HepG2 (cell line): Measurements from ENCODE around the gene PHF8. TPM values are rescaled to one million over a fixed set of nuclear protein-coding genes. Genes with fewer than 3 reads are reported as not detected.

ENCODE experiments used
- ATAC-seq: fragments of 200-7000 bp; cut with Tn5 transposase; 3 replicates; pipeline ENCODE4 v1.9.1; 2020; ENCODE audit warnings: mild to moderate bottlenecking, moderate library complexity
- BruUV-seq: library from RNA; stranded (reverse); fragments of 400-500 nt; replicated peaks from 2 replicates; lab custom pipeline; 2021; lab: Mats Ljungman, UMichigan
- CTCF ChIA-PET: fragments of 300-600 bp; formaldehyde crosslinking; extraction: SDS; loops from one replicate; lab custom pipeline; 2021; ENCODE audit warnings: low total read pairs, inconsistent platforms, low intra/inter-chr PET ratio; lab: Yijun Ruan, JAX
- POLR2A ChIA-PET: fragments of 350-600 bp; sonication (Branson Sonifier 250); formaldehyde crosslinking; loops from one replicate; lab custom pipeline; 2020; ENCODE audit warnings: antibody characterized with exemption, inconsistent platforms; lab: Yijun Ruan, JAX
- DNase-seq: peaks from one replicate; pipeline ENCODE4 v3.0.0-alpha.2; 2015; ENCODE audit warnings: low spot score
- FAIRE-seq: peaks from 3 replicates; lab custom pipeline; 2011; peaks lifted over from hg19 to GRCh38; lab: Jason Lieb, UNC
- H2AFZ ChIP-seq: one replicate; pipeline ENCODE4 v1.6.1; 2011; ENCODE audit warnings: low read length, inconsistent platforms
- H3K27ac ChIP-seq: fragments of 300-600 bp; 3 replicates; pipeline ENCODE4 v1.8.0; 2011; ENCODE audit warnings: mixed run types, mild to moderate bottlenecking, mixed read lengths, low read length, inconsistent platforms; ENCODE audit not compliant: insufficient read depth; ENCODE audit errors: extremely low read length
- H3K27me3 ChIP-seq, 2 experiments: fragments of 200-600 bp in 1 of 2; 2 replicates in 1 of 2; 3 replicates in 1 of 2; pipeline versions ENCODE4 v1.6.0 to v1.8.0; 2011; ENCODE audit warnings: low read length in 2 of 2, mild to moderate bottlenecking in 2 of 2, moderate library complexity in 2 of 2, inconsistent platforms in 1 of 2; ENCODE audit not compliant: insufficient read depth in 2 of 2, control insufficient read depth in 1 of 2
- H3K36me3 ChIP-seq, 2 experiments: fragments of 200-600 bp in 1 of 2; replicated peaks in 1 of 2; 2 replicates in 1 of 2; 3 replicates in 1 of 2; pipeline versions ENCODE4 v1.5.1 to v1.8.0; 2011; ENCODE audit warnings: low read length in 2 of 2, inconsistent platforms in 1 of 2; ENCODE audit not compliant: insufficient read depth in 2 of 2, control insufficient read depth in 1 of 2
- H3K4me1 ChIP-seq: 2 replicates; pipeline ENCODE4 v1.5.1; 2012; ENCODE audit warnings: low read length, inconsistent platforms; ENCODE audit not compliant: insufficient read depth
- H3K4me2 ChIP-seq: 2 replicates; pipeline ENCODE4 v1.6.0; 2011; ENCODE audit warnings: low read depth, low read length, inconsistent platforms
- H3K4me3 ChIP-seq, 3 experiments: fragments of 200-600 bp in 1 of 3; sonication (generic), shearing (Covaris generic) in 1 of 3; replicated peaks in 1 of 3; 2 replicates each; pipeline ENCODE4 v1.5.1; 2011 to 2016; ENCODE audit warnings: low read length in 3 of 3, inconsistent platforms in 2 of 3, low read depth in 2 of 3, mild to moderate bottlenecking in 2 of 3, control low read depth in 1 of 3, mixed read lengths in 1 of 3; ENCODE audit not compliant: insufficient read depth in 1 of 3
- H3K79me2 ChIP-seq: one replicate; pipeline ENCODE4 v1.6.1; 2011; ENCODE audit warnings: low read length, inconsistent platforms; ENCODE audit not compliant: insufficient read depth
- H3K9ac ChIP-seq: 2 replicates; pipeline ENCODE4 v1.6.0; 2011; ENCODE audit warnings: mild to moderate bottlenecking, low read depth, low read length, inconsistent platforms; ENCODE audit not compliant: insufficient read depth
- H3K9me3 ChIP-seq: 2 replicates; pipeline ENCODE4 v1.5.1; 2012; ENCODE audit warnings: mild to moderate bottlenecking, low read length
- H4K20me1 ChIP-seq: 2 replicates; pipeline ENCODE4 v1.6.0; 2011; ENCODE audit warnings: inconsistent platforms, mild to moderate bottlenecking, low read length, moderate library complexity; ENCODE audit not compliant: insufficient read depth
- HMGXB3 ChIP-seq: sonication (generic); formaldehyde crosslinking; IDR thresholded peaks from 2 replicates; pipeline ENCODE4 v1.4.0; 2020; ENCODE audit warnings: missing genetic modification reagents, borderline replicate concordance
- KLF11 ChIP-seq: IDR thresholded peaks from 2 replicates; pipeline ENCODE4 v1.6.1; 2016; ENCODE audit warnings: missing compliant biosample characterization
- MAFF ChIP-seq: IDR thresholded peaks from 2 replicates; pipeline ENCODE4 v1.6.1; 2011; ENCODE audit warnings: low read depth, low read length, improper control_type of control experiment
- ONECUT2 ChIP-seq: sonication (generic); formaldehyde crosslinking; IDR thresholded peaks from 2 replicates; pipeline ENCODE4 v1.4.0; 2020; ENCODE audit warnings: missing genetic modification reagents
- ZNF235 ChIP-seq: sonication (generic); formaldehyde crosslinking; IDR thresholded peaks from 2 replicates; pipeline ENCODE4 v1.8.1; 2023; ENCODE audit warnings: mild to moderate bottlenecking, missing genetic modification reagents, borderline replicate concordance
- ZNF430 ChIP-seq: sonication (generic); formaldehyde crosslinking; IDR thresholded peaks from 2 replicates; pipeline ENCODE4 v1.9.0; 2021; ENCODE audit warnings: mild to moderate bottlenecking, missing genetic modification reagents
- WGBS: methylation state at CpG from one replicate; pipeline ENCODE4 v1.1.6; 2017; ENCODE audit warnings: low lambda C conversion rate; 5-methylcytosine and 5-hydroxymethylcytosine counted together
- in situ Hi-C: cut with HindIII; loops from 2 replicates; pipeline ENCODE4 v1.10.0; 2017; ENCODE audit warnings: low pct_unique_long_range_greater_than_20kb; ENCODE audit not compliant: extremely low pct_ligation_motif_present
- intact Hi-C: fragments of 100-400 bp; cut with micrococcal nuclease; formaldehyde crosslinking; loops from one replicate; pipeline ENCODE4 v1.10.0; 2022; ENCODE audit not compliant: unreplicated experiment
- polyA plus RNA-seq, 8 experiments: library from polyadenylated mRNA; depleted of rRNA in 3 of 8; stranded (reverse) in 7 of 8; unstranded in 1 of 8; fragments of >200 nt; fragmentation: Illumina TruSeq in 4 of 8; extraction: Trizol in 4 of 8; gene quantifications; 2 replicates each; pipeline versions ENCODE4 v1.2.1 to v1.2.3, GENCODE V29; 2011 to 2016; ENCODE audit warnings: low read depth in 4 of 8, missing spikeins in 1 of 8, mixed read lengths in 1 of 8; ENCODE audit not compliant: insufficient read depth in 1 of 8
- total RNA-seq, 5 experiments: library from RNA; depleted of rRNA; stranded (reverse); fragments of >200 nt; fragmentation: Illumina TruSeq; extraction: Trizol; gene quantifications; 2 replicates each; pipeline ENCODE4 v1.2.3, GENCODE V29; 2016; ENCODE audit warnings: low read depth in 1 of 5
- TF ChIP-seq, protein P1 (sequence below): IDR thresholded peaks from 2 replicates; pipeline ENCODE4 v1.6.1; 2016; ENCODE audit warnings: mild to moderate bottlenecking, missing biosample characterization, missing genetic modification reagents

PHF8 gene
- total and polyA plus RNA-seq, 2 of the 13 experiments (the other 11 are each of a cell fraction or from before 2014, with no cell fraction given) = 15.5 to 19.1 TPM

DNA sequence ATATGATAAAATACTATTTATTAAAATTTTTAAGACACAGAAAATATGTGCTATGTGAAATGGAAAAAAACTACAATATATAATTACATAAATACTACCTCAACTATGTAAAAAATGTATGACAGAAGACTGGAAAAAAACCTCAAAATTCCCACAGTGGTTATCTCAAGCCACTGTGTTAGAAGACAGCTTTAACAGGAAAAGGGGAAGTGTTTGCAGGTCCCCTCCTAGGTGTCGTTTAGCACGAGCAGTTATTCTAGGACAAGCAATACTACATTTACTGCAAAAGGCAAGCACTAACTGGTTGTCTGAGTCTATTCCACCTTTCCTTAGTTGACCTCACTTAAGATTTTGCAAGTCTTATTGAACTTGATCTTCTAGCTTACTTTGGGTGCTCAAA is 44.9 kb upstream of the PHF8 start:
- no peak for FAIRE-seq
- no peaks in the 10 kb centered on the region for H3K79me2 ChIP-seq
- H3K27ac ChIP-seq = no peak overlapping the region
- ATAC-seq = no peak
- ChIA-PET POLR2A (no interaction called here), CTCF (no interaction called here)
- H3K36me3 ChIP-seq = no peaks in the 10 kb centered on the region
- BruUV-seq = no TSS peak
- H3K4me2 ChIP-seq = no peak overlapping the region
- no peaks in the 10 kb centered on the region for H3K27me3 ChIP-seq
- DNase-seq = no peak
- in situ Hi-C loops (no loop called here), intact Hi-C loops (no loop called here)
- no peak for TF ChIP-seq ZNF235 (CRISPR knock-in tag)
- TF ChIP-seq ONECUT2 (CRISPR knock-in tag) = no peak
- no peak for TF ChIP-seq ZNF430 (CRISPR knock-in tag)
- TF ChIP-seq MAFF = no peak
- TF ChIP-seq, protein P1, sequence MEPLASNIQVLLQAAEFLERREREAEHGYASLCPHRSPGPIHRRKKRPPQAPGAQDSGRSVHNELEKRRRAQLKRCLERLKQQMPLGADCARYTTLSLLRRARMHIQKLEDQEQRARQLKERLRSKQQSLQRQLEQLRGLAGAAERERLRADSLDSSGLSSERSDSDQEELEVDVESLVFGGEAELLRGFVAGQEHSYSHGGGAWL (CRISPR knock-in tag) = no peak
- TF ChIP-seq HMGXB3 (CRISPR knock-in tag) = no peak
- TF ChIP-seq KLF11 (CRISPR knock-in tag) = no peak
- 0 out of 2 replicates have a peak, but pooled peaks cover 10% of the 10 kb centered on the region for H3K4me1 ChIP-seq
- no peak overlapping the region for H3K9ac ChIP-seq
- no peak overlapping the region for H2AFZ ChIP-seq
- WGBS = no CpG with 5 or more reads among the region's 2 CpGs
- no peaks in the 10 kb centered on the region for H4K20me1 ChIP-seq
- H3K4me3 ChIP-seq = no peak overlapping the region
- no peaks in the 10 kb centered on the region for H3K9me3 ChIP-seq
